H1 (cell line): ENCODE measurements around the gene MIX23. TPM values are rescaled to one million over a fixed set of nuclear protein-coding genes. Genes with fewer than 3 reads are reported as not detected.

Experiments
- CHD1 ChIP-seq: IDR thresholded peaks from 2 replicates; pipeline ENCODE4 v1.6.1; 2012; ENCODE audit warnings: low read depth, low read length, improper control_type of control experiment
- KDM1A ChIP-seq: fragments of 200-600, 300-600 bp; sonication (generic); IDR thresholded peaks from 2 replicates; pipeline ENCODE4 v1.7.1; 2016; ENCODE audit warnings: mild to moderate bottlenecking, low read length, borderline replicate concordance
- POU5F1 ChIP-seq: IDR thresholded peaks from 2 replicates; pipeline ENCODE4 v1.6.1; 2011; ENCODE audit warnings: low read depth, mild to moderate bottlenecking, low read length, moderate library complexity
- RNF2 ChIP-seq: fragments of 200-900, 300-1000 bp; sonication (generic); IDR thresholded peaks from 2 replicates; pipeline ENCODE4 v1.7.1; 2016; ENCODE audit warnings: borderline replicate concordance, low read depth, mild to moderate bottlenecking, antibody characterized with exemption, low read length; ENCODE audit not compliant: poor library complexity, severe bottlenecking; ENCODE audit errors: missing control alignments
- SIX5 ChIP-seq: IDR thresholded peaks from 2 replicates; pipeline ENCODE4 v1.6.1; 2011; ENCODE audit warnings: mild to moderate bottlenecking, low read depth, low read length
- TAF1 ChIP-seq: IDR thresholded peaks from 2 replicates; pipeline ENCODE4 v1.6.1; 2011; ENCODE audit warnings: mild to moderate bottlenecking, low read depth, low read length
- TCF12 ChIP-seq: IDR thresholded peaks from 2 replicates; pipeline ENCODE4 v1.6.1; 2011; ENCODE audit warnings: low read depth, mild to moderate bottlenecking, low read length
- ZNF274 ChIP-seq: IDR thresholded peaks from 2 replicates; pipeline ENCODE4 v1.7.0; 2012; ENCODE audit warnings: low read length, borderline replicate concordance; ENCODE audit errors: extremely low read depth
- polyA plus RNA-seq, 7 experiments: library from polyadenylated mRNA; depleted of rRNA in 3 of 7; stranded (reverse) in 5 of 7; unstranded in 2 of 7; fragments of >200 nt in 5 of 7; fragments of 200-250 nt in 2 of 7; gene quantifications; 1 replicate in 5 of 7; 2 replicates in 1 of 7; 4 replicates in 1 of 7; pipeline versions ENCODE4 v1.2.1 to v1.2.3, GENCODE V29; 2011 to 2013; ENCODE audit warnings: missing spikeins in 2 of 7, mixed read lengths in 2 of 7
- total RNA-seq: library from RNA; stranded (reverse); fragmentation: NEBNext Ultra II Directional; extraction: Animal tissue kit (Norgen Biotek cat#: 25700); gene quantifications from 2 replicates; pipeline ENCODE4 v1.2.1, GENCODE V29; 2021
- TF ChIP-seq, protein P1 (sequence below): fragments of 300-600 bp; sonication (generic); IDR thresholded peaks from 2 replicates; pipeline ENCODE4 v1.7.1; 2012; ENCODE audit warnings: low read length, moderate library complexity, mild to moderate bottlenecking, inconsistent platforms; ENCODE audit not compliant: insufficient replicate concordance

Gene MIX23
- total and polyA plus RNA-seq, 2 of the 8 experiments (the other 6 are each of a cell fraction or from before 2014, with no cell fraction given), result 22.1 to 69.6 TPM

DNA sequence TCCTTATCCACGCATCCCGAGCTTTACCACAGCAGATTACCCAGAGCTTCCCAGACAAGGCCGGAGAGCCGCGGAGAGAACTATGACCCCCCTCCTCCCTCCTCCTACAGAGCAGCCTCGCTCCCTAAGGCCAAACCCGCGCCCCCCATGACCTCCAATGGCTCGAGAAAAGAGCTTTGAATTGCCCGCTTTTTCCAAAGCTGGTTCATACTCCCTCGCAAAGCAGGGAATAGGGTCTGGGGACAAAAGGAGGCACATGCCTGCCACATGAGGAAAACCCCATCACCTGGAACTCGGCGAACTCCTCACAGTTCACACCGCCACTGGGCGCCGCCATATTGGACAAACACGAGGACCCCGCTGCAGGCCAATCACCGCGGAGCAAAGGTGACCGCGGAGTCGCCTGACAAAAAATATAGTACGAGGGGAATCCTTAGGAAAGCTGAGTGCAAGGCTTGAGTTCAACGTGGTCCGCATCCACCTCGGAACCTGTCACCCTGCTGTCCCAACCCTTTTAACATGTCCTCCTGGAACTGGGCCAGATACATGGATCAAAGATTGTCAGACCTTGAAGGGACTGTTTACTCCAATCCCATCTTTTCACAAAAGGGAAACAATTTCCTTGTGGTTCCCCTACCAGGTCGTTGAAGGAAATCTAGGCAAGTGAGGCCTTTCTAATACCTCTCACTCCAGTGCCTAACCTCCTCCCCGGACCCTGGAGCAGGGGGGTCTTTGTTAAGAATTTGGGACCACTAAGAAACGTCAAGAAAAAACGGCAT lies at the start of gene MIX23 (continued):
- no peak for TF ChIP-seq POU5F1
- no peak for TF ChIP-seq RNF2
- TF ChIP-seq SIX5, result no peak
- peak; percentile 98 for TF ChIP-seq TAF1
- TF ChIP-seq TCF12, result no peak
- TF ChIP-seq ZNF274, result no peak
- TF ChIP-seq, protein P1, sequence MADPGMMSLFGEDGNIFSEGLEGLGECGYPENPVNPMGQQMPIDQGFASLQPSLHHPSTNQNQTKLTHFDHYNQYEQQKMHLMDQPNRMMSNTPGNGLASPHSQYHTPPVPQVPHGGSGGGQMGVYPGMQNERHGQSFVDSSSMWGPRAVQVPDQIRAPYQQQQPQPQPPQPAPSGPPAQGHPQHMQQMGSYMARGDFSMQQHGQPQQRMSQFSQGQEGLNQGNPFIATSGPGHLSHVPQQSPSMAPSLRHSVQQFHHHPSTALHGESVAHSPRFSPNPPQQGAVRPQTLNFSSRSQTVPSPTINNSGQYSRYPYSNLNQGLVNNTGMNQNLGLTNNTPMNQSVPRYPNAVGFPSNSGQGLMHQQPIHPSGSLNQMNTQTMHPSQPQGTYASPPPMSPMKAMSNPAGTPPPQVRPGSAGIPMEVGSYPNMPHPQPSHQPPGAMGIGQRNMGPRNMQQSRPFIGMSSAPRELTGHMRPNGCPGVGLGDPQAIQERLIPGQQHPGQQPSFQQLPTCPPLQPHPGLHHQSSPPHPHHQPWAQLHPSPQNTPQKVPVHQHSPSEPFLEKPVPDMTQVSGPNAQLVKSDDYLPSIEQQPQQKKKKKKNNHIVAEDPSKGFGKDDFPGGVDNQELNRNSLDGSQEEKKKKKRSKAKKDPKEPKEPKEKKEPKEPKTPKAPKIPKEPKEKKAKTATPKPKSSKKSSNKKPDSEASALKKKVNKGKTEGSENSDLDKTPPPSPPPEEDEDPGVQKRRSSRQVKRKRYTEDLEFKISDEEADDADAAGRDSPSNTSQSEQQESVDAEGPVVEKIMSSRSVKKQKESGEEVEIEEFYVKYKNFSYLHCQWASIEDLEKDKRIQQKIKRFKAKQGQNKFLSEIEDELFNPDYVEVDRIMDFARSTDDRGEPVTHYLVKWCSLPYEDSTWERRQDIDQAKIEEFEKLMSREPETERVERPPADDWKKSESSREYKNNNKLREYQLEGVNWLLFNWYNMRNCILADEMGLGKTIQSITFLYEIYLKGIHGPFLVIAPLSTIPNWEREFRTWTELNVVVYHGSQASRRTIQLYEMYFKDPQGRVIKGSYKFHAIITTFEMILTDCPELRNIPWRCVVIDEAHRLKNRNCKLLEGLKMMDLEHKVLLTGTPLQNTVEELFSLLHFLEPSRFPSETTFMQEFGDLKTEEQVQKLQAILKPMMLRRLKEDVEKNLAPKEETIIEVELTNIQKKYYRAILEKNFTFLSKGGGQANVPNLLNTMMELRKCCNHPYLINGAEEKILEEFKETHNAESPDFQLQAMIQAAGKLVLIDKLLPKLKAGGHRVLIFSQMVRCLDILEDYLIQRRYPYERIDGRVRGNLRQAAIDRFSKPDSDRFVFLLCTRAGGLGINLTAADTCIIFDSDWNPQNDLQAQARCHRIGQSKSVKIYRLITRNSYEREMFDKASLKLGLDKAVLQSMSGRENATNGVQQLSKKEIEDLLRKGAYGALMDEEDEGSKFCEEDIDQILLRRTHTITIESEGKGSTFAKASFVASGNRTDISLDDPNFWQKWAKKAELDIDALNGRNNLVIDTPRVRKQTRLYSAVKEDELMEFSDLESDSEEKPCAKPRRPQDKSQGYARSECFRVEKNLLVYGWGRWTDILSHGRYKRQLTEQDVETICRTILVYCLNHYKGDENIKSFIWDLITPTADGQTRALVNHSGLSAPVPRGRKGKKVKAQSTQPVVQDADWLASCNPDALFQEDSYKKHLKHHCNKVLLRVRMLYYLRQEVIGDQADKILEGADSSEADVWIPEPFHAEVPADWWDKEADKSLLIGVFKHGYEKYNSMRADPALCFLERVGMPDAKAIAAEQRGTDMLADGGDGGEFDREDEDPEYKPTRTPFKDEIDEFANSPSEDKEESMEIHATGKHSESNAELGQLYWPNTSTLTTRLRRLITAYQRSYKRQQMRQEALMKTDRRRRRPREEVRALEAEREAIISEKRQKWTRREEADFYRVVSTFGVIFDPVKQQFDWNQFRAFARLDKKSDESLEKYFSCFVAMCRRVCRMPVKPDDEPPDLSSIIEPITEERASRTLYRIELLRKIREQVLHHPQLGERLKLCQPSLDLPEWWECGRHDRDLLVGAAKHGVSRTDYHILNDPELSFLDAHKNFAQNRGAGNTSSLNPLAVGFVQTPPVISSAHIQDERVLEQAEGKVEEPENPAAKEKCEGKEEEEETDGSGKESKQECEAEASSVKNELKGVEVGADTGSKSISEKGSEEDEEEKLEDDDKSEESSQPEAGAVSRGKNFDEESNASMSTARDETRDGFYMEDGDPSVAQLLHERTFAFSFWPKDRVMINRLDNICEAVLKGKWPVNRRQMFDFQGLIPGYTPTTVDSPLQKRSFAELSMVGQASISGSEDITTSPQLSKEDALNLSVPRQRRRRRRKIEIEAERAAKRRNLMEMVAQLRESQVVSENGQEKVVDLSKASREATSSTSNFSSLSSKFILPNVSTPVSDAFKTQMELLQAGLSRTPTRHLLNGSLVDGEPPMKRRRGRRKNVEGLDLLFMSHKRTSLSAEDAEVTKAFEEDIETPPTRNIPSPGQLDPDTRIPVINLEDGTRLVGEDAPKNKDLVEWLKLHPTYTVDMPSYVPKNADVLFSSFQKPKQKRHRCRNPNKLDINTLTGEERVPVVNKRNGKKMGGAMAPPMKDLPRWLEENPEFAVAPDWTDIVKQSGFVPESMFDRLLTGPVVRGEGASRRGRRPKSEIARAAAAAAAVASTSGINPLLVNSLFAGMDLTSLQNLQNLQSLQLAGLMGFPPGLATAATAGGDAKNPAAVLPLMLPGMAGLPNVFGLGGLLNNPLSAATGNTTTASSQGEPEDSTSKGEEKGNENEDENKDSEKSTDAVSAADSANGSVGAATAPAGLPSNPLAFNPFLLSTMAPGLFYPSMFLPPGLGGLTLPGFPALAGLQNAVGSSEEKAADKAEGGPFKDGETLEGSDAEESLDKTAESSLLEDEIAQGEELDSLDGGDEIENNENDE, result no peak
- no peak for TF ChIP-seq KDM1A
- TF ChIP-seq CHD1, result no peak
